NCI-H1092 treated with DMSO at 0.1 percent for 48 hours (cell line): ENCODE measurements around the gene PTPN13.

Experiments
- DNase-seq: peaks from one replicate; lab custom pipeline; 2025; lab: John Stamatoyannopoulos, UW

The PTPN13 gene

DNA sequence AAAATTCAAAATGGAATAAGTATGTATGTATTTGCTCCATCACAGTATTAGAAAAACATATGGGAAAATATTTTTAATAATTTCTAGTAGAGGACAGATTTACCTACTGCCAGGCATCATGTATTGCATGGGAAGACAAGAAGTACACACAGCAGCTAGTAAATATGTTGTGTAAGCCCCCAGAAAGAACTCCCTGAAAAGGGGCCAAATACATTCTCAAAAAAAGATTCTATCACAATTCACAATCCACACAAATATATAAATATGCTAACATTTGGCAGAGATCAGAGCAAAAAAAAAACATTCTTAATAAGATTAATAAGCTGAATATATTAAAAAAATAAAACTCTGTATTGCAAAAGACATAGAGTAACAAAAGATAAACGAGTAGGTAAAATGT is 227.0 kb downstream of the PTPN13 start:
- no peak for DNase-seq

DNA sequence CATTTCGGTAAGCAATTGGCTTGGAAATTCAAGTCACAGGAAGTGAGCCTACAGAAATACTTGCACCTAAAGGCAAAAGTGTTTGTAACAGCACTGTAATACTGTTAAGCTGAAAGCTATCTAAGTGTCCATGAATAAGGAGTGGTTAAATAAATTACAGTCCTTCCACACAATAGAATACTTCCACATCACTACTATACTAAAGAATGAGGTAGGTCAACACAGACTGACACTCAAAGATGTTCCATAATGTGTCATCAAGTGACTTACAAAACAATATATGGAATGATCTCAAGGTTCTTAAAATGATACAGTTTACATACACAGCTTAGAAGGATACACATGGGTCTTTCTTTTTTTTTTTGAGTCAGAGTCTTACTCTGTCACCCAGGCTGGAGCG is 228.0 kb downstream of the PTPN13 start:
- no peak for DNase-seq

DNA sequence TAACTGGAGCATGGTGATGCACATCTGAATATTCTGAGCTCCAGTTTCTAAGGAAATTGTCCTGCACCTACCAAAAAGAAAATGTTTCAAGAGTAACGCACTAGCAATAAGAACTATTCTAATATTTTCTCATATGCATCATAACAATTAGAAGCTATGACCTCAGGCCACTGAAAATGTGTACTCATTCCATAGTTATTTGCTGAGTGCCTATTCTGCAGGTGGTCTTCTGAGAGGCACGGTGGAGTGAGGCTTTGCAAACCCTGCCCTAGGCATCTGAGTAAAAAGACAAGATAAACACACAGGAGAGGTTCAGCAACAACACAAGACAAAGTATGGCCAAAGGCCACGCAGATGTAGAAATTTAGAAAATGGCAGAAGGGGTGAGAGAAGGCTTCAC is 231.4 kb downstream of the PTPN13 start:
- DNase-seq = no peak

DNA sequence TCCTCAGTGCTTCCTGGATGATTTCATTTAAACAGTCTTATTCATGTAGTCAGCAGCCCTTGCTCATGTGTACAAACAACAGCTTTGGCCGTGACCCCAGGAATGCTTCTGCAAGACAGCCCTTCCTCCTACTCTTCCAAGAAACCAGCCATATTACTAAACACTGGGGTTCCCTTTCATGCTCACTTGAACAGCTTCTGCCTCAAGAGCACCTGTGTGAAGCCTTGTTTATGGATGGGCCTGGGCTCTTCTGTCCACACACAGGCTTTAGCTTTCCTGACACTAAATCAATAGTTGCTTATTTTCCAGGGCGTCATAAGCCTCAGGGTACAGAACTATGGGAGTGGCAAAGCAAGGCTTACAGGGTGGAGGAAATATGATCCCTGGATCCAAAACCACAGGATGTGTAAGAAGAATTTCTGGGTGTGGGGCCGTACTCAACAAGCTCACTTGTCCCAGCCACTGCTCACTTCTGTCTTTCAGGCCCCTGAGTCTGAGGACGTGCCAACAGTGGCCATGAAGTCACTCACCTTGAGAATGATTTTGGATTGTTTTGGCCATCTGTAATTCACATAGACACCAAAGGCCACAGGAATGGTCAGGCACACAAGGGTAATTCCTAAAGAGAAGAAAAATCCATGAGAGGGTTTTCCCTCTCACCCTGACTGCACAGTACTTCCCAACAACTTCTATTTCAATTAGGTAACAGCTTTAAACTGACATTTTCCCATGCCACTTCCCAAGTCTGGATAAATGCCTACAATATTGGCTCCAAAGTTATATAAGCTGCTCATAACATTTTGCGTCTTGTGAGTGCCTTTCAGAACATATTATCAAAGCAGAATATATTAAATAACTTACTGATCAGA is 237.4 kb downstream of the PTPN13 start:
- no peak for DNase-seq

DNA sequence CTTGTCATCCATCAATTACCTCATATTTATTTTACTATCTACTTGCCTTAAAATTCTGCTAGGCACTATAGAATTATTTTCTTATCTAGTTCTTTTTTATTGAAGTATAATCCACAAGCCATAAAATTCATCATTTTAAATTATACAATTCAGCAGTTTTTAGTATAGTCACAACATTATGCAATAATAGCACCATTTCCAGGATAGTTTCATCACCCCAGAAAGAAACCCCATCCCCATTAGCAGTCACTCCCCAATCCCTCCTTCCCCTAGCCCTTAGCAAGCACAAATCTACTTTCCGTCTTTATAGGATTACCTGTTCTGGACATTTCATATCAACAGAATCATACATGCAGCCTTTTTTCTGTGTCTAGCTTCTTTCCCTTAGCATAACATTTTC is 239.5 kb downstream of the PTPN13 start:
- DNase-seq = no peak

DNA sequence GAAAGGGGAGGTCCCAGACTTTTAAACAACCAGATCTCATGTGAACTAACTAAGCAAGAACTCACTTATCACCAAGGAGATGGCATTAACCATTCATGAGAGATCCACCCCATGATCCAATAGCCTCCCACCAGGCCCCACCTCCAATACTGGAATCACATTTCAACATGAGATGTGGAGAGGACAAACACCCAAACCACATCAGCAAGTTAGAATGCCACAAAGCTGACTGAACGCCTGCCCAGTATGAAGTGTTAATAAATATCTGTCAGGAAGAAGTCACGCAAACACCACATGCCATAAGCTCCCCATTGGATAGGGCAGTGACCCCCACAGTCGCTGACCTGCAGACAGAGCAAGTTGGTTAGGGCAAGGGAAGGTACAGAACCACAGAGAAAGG is 240.8 kb downstream of the PTPN13 start:
- DNase-seq = no peak

DNA sequence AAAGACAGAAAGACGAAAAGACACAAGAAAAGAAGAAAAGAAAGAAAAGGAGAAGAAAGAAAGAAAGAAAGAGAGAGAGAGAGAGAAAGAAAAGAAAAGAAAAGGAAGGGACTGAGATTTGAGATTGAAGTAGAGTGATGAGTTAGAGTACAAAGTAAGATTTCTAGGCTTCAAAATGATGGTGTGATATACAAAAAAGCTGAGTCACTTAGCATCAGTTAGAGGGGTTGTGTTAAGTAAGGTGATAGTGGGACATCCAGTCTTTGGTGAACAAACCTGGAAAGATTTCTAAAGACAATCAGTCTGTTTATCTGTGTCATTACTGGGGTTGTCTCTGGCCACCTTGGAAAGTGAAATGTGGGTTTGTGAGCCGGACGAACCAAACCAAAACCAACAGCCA is 241.6 kb downstream of the PTPN13 start:
- DNase-seq = no peak

DNA sequence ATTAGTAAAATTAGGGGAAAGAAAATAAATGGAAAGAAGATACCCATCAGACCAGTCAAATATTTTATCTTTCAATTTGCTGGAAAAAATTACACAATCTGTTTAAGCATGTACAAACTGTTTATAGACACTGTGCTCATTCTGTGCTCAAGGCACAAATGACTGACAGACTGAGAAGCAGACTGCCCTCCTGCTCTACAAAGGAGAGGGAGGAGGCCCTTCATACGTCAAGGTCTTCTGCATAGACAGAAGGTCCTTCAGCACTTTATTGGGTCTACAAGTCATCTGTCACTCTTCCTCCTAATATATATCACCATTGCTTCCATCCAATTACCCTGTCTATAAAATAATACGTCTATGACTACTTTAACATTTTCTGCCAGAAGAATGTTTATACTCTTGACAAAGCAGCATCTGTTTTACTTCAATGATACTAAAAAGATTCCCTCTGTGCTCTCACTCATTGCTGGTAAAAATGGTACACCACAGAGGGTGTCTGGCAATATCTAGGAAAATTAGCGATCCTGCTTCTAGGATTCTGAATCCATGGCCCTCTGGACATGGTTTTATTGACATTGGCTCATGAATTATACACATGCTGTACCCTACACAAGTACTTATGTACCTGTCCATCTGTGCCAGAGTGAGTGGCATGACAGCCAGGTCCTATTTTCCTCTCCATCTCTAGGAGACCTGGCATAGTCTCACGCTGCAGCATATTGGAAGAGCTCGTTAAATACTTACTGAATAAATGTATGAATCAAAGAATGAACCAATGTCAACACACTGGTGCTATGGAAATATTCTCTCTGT is 243.8 kb downstream of the PTPN13 start:
- peak; percentile 39 for DNase-seq

DNA sequence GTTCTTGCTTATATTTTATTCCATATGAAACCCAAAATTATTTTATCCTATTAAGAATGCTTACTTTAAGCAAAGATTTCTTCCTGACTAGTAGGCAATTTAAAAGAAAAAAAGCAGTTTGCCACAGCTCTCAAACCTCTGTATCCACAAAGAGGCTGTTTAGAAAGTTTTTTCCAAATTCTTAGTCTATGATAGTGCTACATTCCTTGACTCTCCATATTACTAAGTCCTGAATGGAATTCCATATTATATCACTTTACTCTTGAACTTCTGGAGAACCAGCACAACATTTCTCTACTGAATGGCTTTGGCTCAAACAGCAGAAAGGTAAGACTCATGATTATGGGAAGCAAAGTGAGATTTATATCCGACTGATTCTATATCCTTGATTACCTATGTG is 246.7 kb downstream of the PTPN13 start:
- no peak for DNase-seq

DNA sequence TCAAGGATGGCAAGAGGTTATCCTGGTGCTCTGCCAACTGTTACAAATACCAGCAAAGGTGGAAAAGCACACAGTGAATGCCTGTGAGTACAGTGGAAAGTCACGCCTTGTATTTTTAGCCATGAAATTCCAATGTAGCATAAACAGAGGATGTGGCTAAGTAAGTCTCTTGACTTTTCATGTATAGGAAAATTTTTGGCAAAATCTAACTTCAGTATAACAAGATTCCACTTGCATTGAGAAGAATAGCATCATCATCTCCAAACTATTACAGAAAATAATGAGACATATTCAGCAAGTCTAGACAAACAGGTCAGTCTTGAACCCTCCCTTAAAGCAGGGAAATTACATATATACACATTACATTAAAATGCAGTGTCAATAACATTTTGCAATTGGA is 247.2 kb downstream of the PTPN13 start:
- no peak for DNase-seq

DNA sequence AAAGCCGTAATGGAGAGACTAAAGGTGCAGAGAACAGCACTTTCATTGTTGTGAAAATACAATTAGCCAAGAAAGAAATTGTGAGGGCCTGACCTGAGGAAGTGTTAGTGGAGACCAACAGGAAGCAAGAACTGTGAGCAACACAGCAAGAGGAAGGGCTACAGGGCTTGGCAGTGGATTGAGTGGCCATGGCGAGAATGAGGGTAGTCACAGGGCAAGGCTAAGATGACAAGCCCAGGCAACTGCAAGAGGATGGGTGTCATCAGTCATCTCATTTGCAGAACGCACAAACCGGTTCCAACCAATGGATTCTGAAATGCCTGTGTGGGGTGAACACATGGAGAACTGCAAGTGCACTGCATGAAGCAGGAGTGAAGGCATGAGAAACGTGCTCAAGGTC is 251.5 kb downstream of the PTPN13 start:
- no peak for DNase-seq

DNA sequence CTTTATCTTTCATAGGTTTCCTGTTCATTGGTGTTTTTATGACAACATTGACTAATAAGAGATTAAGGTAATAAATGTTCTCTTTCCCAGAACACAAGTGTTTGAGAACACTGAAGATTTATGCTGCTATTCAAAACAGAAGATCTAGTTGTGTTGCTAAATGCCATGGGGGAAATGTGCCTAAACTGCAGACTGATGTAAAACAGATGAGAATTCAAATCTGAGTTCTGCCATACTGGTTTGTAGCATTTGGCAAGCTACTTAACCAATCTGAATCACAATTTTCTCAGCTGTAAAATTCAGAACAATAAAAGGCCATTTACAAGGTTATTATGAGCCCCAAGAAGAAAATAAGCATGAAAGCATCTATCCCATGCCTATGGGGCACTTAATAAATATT is 252.8 kb downstream of the PTPN13 start:
- no peak for DNase-seq

DNA sequence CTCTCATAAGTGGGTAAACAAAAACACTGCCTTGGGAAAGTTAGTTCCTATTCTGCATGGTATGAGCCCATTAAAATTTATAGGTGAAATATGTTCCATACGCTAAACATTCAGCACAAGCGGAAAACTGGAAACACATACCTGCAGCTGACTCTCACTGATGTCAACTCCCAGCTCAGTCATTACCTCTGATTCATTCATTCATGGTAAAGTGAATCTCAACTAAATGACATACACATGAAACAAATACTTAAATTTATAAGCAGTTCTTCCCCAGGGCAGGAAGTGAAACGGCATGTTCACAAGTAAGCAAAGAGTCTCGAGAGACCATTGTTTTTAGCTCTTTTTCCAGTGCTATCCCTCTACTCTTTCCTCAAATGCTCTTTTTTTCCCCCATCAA is 253.5 kb downstream of the PTPN13 start:
- no peak for DNase-seq

DNA sequence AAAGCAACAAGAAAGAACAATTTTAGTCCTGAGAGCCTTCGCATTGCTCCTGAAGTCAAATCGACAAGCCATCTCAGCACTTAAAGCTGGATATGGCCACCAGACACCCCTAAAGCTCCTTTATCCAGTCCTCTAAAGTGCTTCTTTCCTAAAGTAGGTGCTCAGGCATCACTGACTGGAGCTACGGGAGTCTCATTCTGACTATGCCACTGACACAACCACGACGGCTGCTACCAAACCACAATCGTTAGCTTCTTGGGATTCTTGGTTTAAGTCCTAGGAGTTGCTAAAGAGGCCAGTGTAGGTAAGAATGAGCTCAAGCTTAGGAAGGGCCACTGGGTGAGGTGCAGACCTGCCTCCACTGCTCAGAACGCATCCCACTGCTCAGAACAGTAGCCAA is 254.0 kb downstream of the PTPN13 start:
- no peak for DNase-seq

DNA sequence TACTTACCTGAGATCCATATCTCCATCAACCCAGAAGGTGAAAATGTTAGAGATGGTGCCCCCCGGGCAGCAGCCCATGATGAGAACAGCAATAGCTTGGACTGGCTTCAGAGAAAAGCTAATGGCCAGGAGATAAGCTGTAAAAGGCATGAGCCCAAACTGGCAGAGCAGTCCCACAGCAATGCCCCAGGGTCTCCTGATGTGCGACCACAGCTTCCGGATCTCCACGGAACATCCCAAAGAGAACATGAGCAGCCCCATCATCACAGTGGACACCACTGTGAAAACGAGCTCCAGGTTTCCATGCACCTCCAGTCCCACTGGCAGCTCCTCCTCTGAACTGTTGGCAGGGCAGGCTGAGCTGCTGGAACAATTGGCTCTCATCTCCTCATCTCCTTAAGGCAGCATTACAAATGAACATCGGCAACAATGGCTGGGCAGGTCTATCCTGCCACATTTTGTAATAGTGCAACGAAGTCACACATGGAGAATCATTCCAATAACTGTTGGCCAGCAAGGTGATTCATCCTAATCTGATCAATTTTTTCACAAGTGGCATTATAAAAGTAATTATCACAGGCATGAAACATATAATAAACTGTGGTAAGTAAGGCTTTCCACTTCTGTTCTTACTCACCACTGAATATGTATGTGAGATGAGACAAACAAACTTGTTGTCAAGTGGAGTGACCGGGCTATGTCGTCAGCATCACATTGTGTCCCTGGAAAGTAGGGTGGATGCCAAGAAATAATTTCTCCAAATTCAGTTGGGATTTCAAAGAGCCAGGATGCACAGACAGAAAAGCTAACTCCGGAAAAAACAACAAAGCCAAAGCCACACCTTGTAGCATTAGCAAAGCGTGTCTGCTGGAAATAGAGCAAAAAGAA is 254.9 kb downstream of the PTPN13 start, which contains the start of gene SLC10A6:
Gene SLC10A6, minus strand, starts transcription at position 653 of the 888 bp plus-strand sequence. Its CDS starts 269 bp downstream, at position 384.
- no peak for DNase-seq

DNA sequence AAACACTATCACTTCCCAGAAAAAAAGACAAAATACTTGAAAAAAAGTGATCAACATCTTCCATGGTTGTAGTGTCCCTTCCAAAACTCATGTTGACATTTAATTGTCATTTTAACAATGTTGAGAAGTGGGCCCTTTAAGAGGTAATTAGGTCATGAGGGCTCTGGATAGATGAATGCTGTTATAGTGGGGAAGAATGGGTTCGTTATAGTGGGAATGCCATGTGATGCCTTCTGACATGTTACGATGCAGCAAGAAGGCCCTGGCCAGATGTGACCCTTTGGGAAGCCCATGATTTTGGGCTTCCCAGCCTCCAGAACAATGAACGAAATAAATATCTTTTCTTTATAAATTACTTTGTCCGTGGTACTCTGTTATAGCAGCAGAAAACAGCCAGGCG is 259.1 kb downstream of the PTPN13 start:
- DNase-seq = no peak

DNA sequence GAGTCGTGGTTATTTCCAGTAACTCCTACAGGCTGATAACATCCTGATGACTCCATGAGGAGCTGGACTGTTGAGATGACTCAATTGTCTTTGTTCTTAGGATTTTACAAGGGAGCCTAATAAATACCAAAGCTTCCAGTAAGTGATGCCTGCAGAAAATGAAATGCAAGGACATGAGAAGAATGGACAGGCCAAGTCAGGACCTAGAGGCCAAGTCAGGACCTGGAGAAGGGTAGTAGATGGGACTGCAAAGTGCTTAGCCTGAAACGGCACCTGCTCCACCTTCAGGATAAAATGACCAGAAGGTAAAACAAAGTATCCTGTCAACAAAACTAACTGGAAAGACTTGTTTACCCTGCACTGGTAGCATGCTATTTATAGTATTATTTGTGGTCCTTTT is 261.5 kb downstream of the PTPN13 start:
- no peak for DNase-seq

DNA sequence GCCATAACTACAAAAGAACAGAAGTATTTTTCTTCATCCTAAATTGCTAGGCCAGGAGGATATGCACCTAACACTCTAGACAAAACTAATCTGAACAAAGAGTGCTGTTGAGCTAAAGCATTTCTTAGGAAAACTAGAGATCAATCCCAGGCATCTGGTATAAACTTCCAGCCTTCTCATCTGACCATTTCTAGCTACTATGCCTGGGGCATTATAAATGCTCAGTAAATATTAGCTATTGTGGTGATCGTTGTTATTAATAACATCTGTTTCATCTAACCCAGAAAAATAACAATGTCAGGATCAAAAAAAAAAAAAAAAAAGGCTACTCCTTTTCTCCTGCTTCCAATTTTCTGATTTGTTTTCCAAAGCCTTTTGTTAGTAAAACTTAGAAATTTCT is 262.8 kb downstream of the PTPN13 start:
- DNase-seq = no peak

DNA sequence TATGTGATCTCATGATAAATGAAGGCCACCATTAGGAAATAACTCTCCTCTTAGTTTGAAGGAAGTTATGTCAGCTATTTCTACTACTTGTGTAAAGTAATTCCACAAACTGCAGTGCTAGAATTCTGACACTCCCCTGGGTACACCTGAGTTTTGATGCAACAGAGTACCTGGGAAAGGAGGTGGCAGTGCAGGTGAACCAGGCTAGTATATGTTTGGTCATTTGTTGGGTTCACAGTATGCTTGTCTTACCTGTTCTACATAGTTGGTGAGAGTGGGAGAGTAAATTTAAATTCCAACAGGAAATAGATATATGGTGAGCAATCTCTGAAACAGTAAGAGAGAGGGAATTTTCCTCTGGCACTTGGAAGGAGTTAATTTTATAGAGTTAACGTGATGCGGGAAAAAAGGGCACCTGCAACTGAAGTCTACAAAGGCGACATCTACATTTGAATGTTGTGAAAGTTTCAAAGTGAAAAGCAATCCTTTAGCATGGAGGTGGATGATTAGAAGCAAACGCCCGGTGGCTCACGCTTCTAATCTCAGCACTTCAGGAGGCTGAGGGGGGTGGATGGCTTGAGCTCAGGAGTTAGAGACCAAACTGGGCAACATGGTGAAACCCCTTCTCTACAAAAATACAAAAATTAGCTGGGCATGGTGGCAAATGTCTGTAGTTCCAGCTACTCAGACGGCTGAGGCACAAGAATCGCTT is 263.4 kb downstream of the PTPN13 start:
- DNase-seq = no peak
